ENCODE results near the gene CAMTA1. TPM values are rescaled to one million over a fixed set of nuclear protein-coding genes. Genes with fewer than 3 reads are reported as not detected.

CAMTA1 gene
- total RNA-seq, 1 donor from 2014 or later = 77.6 TPM

DNA sequence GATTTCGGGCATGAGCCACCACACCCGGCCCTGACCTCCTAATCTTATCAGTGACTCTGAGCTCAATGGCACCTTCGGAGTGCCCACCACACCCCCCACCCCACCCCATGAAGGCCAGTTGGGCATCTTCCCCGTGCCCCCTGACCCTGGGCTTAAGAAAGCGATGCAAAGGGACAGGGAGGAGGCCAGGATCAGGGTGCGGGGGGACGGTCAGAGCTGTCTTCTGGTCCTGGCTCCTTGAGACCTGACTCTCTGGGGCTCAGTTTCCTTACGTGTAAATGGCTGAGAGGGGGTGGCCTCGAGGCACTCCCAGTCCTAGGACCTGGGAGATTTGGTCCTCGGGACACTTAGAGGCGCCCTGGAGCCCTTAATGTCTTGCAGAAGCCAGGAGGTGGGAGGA is 881.9 kb downstream of the CAMTA1 start:
- H3K36me3 Mint-ChIP-seq (ENCODE audit: low read depth, unreplicated experiment) = no peaks in the 10 kb centered on the region
- no peaks in the 10 kb centered on the region for H3K9me3 Mint-ChIP-seq (ENCODE audit: unreplicated experiment)
- no peaks in the 10 kb centered on the region for H3K79me2 ChIP-seq (ENCODE audit: insufficient read depth, low read length)

DNA sequence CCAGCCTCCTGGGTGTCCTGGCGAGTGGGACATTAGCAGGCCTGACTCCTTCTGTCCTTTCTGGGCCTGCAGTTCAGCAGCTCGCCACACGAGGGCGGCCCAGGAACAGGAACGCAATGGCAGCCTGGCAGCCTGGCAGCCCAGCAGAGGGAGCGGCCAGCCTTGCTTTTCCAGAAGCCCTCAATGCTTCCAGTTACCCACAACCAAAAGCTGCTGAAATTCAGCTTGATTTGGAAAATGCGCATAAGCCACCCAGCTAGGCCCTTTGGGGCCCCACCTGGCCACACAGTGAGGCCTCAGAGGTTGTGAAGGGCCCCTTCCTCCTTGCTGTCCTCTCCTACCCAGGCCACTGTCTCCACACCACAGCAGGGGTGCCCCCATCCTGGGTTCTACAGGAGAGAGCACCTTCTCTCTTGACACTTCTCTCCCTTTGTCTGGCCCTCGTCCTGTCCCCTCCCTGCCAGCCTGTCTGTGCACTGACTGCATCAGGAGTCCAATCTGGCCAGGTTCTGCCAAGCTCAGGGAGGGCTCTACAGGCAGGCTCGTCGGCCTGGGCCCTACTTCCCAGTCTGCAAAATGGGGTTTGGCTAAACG is 882.5 kb downstream of the CAMTA1 start:
- Histone ChIP-seq H4K20me1 (ENCODE audit: insufficient read depth, low read length) (no peaks in the 10 kb centered on the region), H3K79me2 (ENCODE audit: insufficient read depth, low read length) (no peaks in the 10 kb centered on the region), H3K4me2 (ENCODE audit: low read length) (peak overlapping the region; percentile 4), H3K4me1 (ENCODE audit: insufficient read depth, low read length) (peaks cover 16% of the 10 kb centered on the region), H3K9me3 (ENCODE audit: insufficient read depth, low read depth, low read length) (no peaks in the 10 kb centered on the region), H3K4me3 (ENCODE audit: insufficient read depth, low read depth, low read length) (no peak overlapping the region), H3K36me3 (ENCODE audit: insufficient read depth, low read length) (no peaks in the 10 kb centered on the region), H3K27ac (ENCODE audit: low read depth, low read length) (peak overlapping the region; percentile 63), H3K9ac (ENCODE audit: low read length) (peak overlapping the region; percentile 69), H2AFZ (ENCODE audit: low read depth, low read length) (peak overlapping the region; percentile 74), H3K27me3 (ENCODE audit: insufficient read depth, low read length) (peaks cover 3% of the 10 kb centered on the region)
- H3K36me3 Mint-ChIP-seq (ENCODE audit: low read depth, unreplicated experiment) = no peaks in the 10 kb centered on the region
- H3K27ac Mint-ChIP-seq (ENCODE audit: unreplicated experiment) = peak overlapping the region; percentile 62
- TF ChIP-seq, protein P1, sequence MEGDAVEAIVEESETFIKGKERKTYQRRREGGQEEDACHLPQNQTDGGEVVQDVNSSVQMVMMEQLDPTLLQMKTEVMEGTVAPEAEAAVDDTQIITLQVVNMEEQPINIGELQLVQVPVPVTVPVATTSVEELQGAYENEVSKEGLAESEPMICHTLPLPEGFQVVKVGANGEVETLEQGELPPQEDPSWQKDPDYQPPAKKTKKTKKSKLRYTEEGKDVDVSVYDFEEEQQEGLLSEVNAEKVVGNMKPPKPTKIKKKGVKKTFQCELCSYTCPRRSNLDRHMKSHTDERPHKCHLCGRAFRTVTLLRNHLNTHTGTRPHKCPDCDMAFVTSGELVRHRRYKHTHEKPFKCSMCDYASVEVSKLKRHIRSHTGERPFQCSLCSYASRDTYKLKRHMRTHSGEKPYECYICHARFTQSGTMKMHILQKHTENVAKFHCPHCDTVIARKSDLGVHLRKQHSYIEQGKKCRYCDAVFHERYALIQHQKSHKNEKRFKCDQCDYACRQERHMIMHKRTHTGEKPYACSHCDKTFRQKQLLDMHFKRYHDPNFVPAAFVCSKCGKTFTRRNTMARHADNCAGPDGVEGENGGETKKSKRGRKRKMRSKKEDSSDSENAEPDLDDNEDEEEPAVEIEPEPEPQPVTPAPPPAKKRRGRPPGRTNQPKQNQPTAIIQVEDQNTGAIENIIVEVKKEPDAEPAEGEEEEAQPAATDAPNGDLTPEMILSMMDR (IDR thresholded peaks at IDR 0.05; ENCODE audit: insufficient read depth, low read depth, low read length) = peak; percentile 97
- TF ChIP-seq EZH2 (IDR thresholded peaks at IDR 0.05; ENCODE audit: insufficient read depth, low read length) = no peak
- FAIRE-seq = no peak
- DNase-seq (ENCODE audit: low read depth) = peak; percentile 52
- peaks cover 30% of the 10 kb centered on the region for H3K27me3 Mint-ChIP-seq (ENCODE audit: low read depth, unreplicated experiment)
- H3K4me1 Mint-ChIP-seq (ENCODE audit: low read depth, unreplicated experiment) = no peaks in the 10 kb centered on the region
- no peak overlapping the region for H3K4me3 Mint-ChIP-seq (ENCODE audit: unreplicated experiment)
- no peaks in the 10 kb centered on the region for H3K9me3 Mint-ChIP-seq (ENCODE audit: unreplicated experiment)

More for the DNA sequence above, 881.9 kb downstream of the CAMTA1 start:
- no peak overlapping the region for H3K4me3 Mint-ChIP-seq (ENCODE audit: unreplicated experiment)
- TF ChIP-seq, protein P1 (IDR thresholded peaks at IDR 0.05; ENCODE audit: insufficient read depth, low read depth, low read length) = no peak
- no peak for TF ChIP-seq EZH2 (IDR thresholded peaks at IDR 0.05; ENCODE audit: insufficient read depth, low read length)
- Histone ChIP-seq H3K36me3 (ENCODE audit: insufficient read depth, low read length) (no peaks in the 10 kb centered on the region), H4K20me1 (ENCODE audit: insufficient read depth, low read length) (no peaks in the 10 kb centered on the region), H3K4me1 (ENCODE audit: insufficient read depth, low read length) (peaks cover 16% of the 10 kb centered on the region), H3K27me3 (ENCODE audit: insufficient read depth, low read length) (peaks cover 3% of the 10 kb centered on the region), H3K27ac (ENCODE audit: low read depth, low read length) (no peak overlapping the region), H3K9ac (ENCODE audit: low read length) (no peak overlapping the region), H3K9me3 (ENCODE audit: insufficient read depth, low read depth, low read length) (no peaks in the 10 kb centered on the region), H3K4me3 (ENCODE audit: insufficient read depth, low read depth, low read length) (no peak overlapping the region), H2AFZ (ENCODE audit: low read depth, low read length) (peak overlapping the region; percentile 74), H3K4me2 (ENCODE audit: low read length) (no peak overlapping the region)
- peaks cover 30% of the 10 kb centered on the region for H3K27me3 Mint-ChIP-seq (ENCODE audit: low read depth, unreplicated experiment)
- no peaks in the 10 kb centered on the region for H3K4me1 Mint-ChIP-seq (ENCODE audit: low read depth, unreplicated experiment)
- H3K27ac Mint-ChIP-seq (ENCODE audit: unreplicated experiment) = no peak overlapping the region
- DNase-seq (ENCODE audit: low read depth) = no peak
- no peak for FAIRE-seq

DNA sequence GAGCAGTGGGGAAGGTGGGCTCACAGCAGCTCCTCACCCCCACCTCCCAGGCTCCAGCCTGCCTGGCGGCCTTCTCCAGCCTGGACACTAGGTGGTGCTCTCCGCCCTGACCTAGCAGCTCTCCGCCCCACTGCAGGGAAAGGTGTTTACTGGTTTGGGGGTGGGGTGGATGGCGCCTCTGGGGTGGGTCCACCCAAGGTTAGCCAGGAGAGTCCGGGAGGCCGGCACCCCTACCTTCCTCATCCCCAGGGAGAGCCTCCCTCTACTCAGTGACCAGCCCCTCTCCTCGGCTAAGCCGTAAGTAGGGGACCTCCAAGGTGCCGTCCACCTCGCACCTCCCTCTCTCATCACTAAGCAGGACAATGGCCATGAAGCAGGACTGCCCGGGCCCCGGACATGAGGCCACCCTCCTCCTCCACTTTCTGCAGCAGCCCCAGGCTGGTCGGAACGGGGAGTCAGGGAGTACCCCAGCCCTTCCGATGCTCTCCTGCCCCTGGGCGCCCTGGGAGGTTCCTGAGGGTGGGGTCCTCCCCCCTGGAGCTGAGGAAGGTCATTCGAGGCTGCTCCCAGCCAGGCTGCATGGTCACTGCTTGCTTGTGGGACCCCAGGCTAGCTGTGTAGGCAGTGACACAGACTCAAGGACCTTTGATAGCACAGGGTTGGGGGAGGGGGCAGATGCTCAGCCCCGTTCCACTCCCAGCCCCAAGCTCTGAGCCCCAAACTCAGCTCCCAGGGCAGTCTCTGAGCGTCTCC is 884.5 kb downstream of the CAMTA1 start:
- no peaks in the 10 kb centered on the region for H3K36me3 Mint-ChIP-seq (ENCODE audit: low read depth, unreplicated experiment)
- H3K4me1 ChIP-seq (ENCODE audit: insufficient read depth, low read length) = peaks cover 16% of the 10 kb centered on the region
- H3K9me3 ChIP-seq (ENCODE audit: insufficient read depth, low read depth, low read length) = no peaks in the 10 kb centered on the region
- peak overlapping the region; percentile 71 for H3K9ac ChIP-seq (ENCODE audit: low read length)
- H3K79me2 ChIP-seq (ENCODE audit: insufficient read depth, low read length) = no peaks in the 10 kb centered on the region
- H3K4me3 Mint-ChIP-seq (ENCODE audit: unreplicated experiment) = no peak overlapping the region
- H3K27ac Mint-ChIP-seq (ENCODE audit: unreplicated experiment) = no peak overlapping the region
- no peak for FAIRE-seq
- peak overlapping the region; percentile 44 for H3K4me2 ChIP-seq (ENCODE audit: low read length)
- peaks cover 1% of the 10 kb centered on the region for H3K9me3 Mint-ChIP-seq (ENCODE audit: unreplicated experiment)
- no peaks in the 10 kb centered on the region for H3K36me3 ChIP-seq (ENCODE audit: insufficient read depth, low read length)
- H3K27me3 ChIP-seq (ENCODE audit: insufficient read depth, low read length) = peaks cover 6% of the 10 kb centered on the region
- H3K4me1 Mint-ChIP-seq (ENCODE audit: low read depth, unreplicated experiment) = no peaks in the 10 kb centered on the region
- no peaks in the 10 kb centered on the region for H4K20me1 ChIP-seq (ENCODE audit: insufficient read depth, low read length)
- peaks cover 44% of the 10 kb centered on the region for H3K27me3 Mint-ChIP-seq (ENCODE audit: low read depth, unreplicated experiment)
- no peak overlapping the region for H3K27ac ChIP-seq (ENCODE audit: low read depth, low read length)
- H2AFZ ChIP-seq (ENCODE audit: low read depth, low read length) = no peak overlapping the region
- H3K4me3 ChIP-seq (ENCODE audit: insufficient read depth, low read depth, low read length) = no peak overlapping the region
- no peak for TF ChIP-seq EZH2 (IDR thresholded peaks at IDR 0.05; ENCODE audit: insufficient read depth, low read length)
- TF ChIP-seq, protein P1 (IDR thresholded peaks at IDR 0.05; ENCODE audit: insufficient read depth, low read depth, low read length) = peak; percentile 55
- DNase-seq (ENCODE audit: low read depth) = no peak

Data from astrocyte (in vitro differentiated cells and primary cell).